Esophagus muscularis mucosa (tissue), 3 donors: Measurements from ENCODE around the gene ZNF385A.

Source experiments
- POLR2A ChIP-seq: fragments of 450-650 bp; IDR thresholded peaks from one replicate; pipeline ENCODE4 v1.6.1; 2017; ENCODE audit warnings: antibody characterized with exemption, moderate library complexity, mild to moderate bottlenecking, low read depth
- POLR2AphosphoS5 ChIP-seq, 2 donors: sonication (generic); formaldehyde crosslinking; IDR thresholded peaks; one replicate each; pipeline ENCODE4 v1.6.1; 2017; ENCODE audit warnings: antibody characterized with exemption in 2 of 2
- TF ChIP-seq, protein P1 (sequence below), 3 experiments: fragments of 200-600 bp in 2 of 3; fragments of 450-650 bp in 1 of 3; sonication (generic) in 2 of 3; IDR thresholded peaks; one replicate each; pipeline ENCODE4 v1.5.1; 2017 to 2019; ENCODE audit warnings: antibody characterized with exemption in 3 of 3, mild to moderate bottlenecking in 2 of 3, moderate library complexity in 1 of 3

DNA sequence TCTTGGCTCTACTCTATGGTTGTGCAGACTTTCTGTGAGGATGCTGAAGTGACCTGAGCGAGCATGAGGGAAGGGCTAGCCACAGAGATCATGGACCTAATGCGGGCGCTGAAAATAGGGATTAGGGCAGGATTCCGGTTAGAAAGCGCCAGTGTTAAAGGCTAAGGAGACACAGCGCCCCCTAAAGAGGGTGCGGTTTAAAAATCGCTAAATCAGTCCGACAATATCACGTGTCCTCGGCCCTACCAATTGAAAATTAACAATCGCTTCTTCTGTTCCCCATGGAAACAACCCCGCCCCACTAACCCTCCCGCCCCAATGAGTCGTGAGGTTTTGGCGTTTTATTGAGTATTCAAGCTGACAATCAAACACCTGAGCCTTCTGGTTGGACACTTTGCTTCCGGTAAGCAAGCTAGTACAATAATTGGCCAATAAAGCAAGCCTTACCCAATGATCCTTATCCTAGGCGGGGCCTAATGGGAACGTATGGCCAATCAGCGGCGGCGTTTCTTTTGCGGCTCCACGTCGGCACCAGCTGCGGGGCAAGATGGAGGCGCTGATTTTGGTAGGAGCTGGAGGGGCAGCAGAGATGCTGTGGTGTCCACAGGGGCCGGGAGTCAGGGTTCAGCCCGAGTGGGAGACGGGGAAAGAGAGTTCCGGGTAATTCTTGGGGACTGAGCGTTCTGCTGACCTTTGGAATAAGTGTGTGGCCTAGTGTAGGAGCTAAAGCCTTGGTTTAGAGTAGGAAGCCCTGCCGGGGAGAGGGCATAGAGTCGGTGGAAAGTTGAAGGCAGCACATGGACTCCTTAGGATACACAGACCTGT lies 59.7 kb downstream of the ZNF385A start, which contains the start of gene COPZ1:
- TF ChIP-seq POLR2AphosphoS5 (IDR thresholded peaks at IDR 0.05) = peak; percentile 84 to 92
- TF ChIP-seq, protein P1, sequence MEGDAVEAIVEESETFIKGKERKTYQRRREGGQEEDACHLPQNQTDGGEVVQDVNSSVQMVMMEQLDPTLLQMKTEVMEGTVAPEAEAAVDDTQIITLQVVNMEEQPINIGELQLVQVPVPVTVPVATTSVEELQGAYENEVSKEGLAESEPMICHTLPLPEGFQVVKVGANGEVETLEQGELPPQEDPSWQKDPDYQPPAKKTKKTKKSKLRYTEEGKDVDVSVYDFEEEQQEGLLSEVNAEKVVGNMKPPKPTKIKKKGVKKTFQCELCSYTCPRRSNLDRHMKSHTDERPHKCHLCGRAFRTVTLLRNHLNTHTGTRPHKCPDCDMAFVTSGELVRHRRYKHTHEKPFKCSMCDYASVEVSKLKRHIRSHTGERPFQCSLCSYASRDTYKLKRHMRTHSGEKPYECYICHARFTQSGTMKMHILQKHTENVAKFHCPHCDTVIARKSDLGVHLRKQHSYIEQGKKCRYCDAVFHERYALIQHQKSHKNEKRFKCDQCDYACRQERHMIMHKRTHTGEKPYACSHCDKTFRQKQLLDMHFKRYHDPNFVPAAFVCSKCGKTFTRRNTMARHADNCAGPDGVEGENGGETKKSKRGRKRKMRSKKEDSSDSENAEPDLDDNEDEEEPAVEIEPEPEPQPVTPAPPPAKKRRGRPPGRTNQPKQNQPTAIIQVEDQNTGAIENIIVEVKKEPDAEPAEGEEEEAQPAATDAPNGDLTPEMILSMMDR (IDR thresholded peaks at IDR 0.05) = peak; percentile 59 to 67 (median 61)
- peak; percentile 46 for TF ChIP-seq POLR2A
